ENCODE measurements around the gene ARHGAP18. TPM values are rescaled to one million over a fixed set of nuclear protein-coding genes. Genes with fewer than 3 reads are reported as not detected.

ARHGAP18 gene
- total RNA-seq, 2 donors from 2014 or later = 14.3 to 17.7 TPM

- H3K9ac ChIP-seq (ENCODE audit: extremely low read depth, low read length, poor library complexity, severe bottlenecking) = no peak overlapping the region
- H3K4me1 ChIP-seq (ENCODE audit: control insufficient read depth, insufficient read depth, low read length) = no peaks in the 10 kb centered on the region
- H3K4me3 ChIP-seq (ENCODE audit: low read length) = no peak overlapping the region
- Mint-ChIP-seq H3K36me3 (ENCODE audit: low read depth) (peaks cover 20% of the 10 kb centered on the region), H3K27ac (peak overlapping the region; percentile 28), H3K4me1 (peaks cover 9% of the 10 kb centered on the region), H3K27me3 (ENCODE audit: insufficient read depth) (no peaks in the 10 kb centered on the region), H3K9me3 (no peaks in the 10 kb centered on the region), H3K4me3 (no peak overlapping the region)
- no peak for DNase-seq
- WGBS, 2 experiments (ENCODE audit: insufficient coverage in 1 of 2, insufficient read length in 1 of 2) = 100% methylated on average over 1 of the region's 3 CpGs; no CpG with 5 or more reads in 1 of the 2 experiments
- no peaks in the 10 kb centered on the region for H3K36me3 ChIP-seq (ENCODE audit: control insufficient read depth, insufficient read depth, low read length)
- H3K27me3 ChIP-seq (ENCODE audit: control insufficient read depth, insufficient read depth, low read length, poor library complexity, severe bottlenecking) = no peaks in the 10 kb centered on the region
- H3K27ac ChIP-seq (ENCODE audit: low read depth, low read length) = no peak overlapping the region
- TF ChIP-seq CTCF (conservative IDR thresholded peaks at IDR 0.05) = no peak
- no peaks in the 10 kb centered on the region for H3K9me3 ChIP-seq (ENCODE audit: control insufficient read depth, low read length)
These were observed 78.9 kb downstream of the ARHGAP18 start for GRCh38 chr6:129631070-129631469.

- Mint-ChIP-seq H3K27ac (no peak overlapping the region), H3K27me3 (ENCODE audit: insufficient read depth) (no peaks in the 10 kb centered on the region), H3K4me1 (peaks cover 9% of the 10 kb centered on the region), H3K9me3 (no peaks in the 10 kb centered on the region), H3K36me3 (ENCODE audit: low read depth) (peaks cover 15% of the 10 kb centered on the region), H3K4me3 (no peak overlapping the region)
- TF ChIP-seq CTCF (conservative IDR thresholded peaks at IDR 0.05) = no peak
- Histone ChIP-seq H3K9me3 (ENCODE audit: control insufficient read depth, low read length) (no peaks in the 10 kb centered on the region), H3K36me3 (ENCODE audit: control insufficient read depth, insufficient read depth, low read length) (no peaks in the 10 kb centered on the region), H3K4me1 (ENCODE audit: control insufficient read depth, insufficient read depth, low read length) (no peaks in the 10 kb centered on the region), H3K27me3 (ENCODE audit: control insufficient read depth, insufficient read depth, low read length, poor library complexity, severe bottlenecking) (no peaks in the 10 kb centered on the region), H3K27ac (ENCODE audit: low read depth, low read length) (no peak overlapping the region), H3K4me3 (ENCODE audit: low read length) (no peak overlapping the region), H3K9ac (ENCODE audit: extremely low read depth, low read length, poor library complexity, severe bottlenecking) (no peak overlapping the region)
- DNase-seq = no peak
- WGBS, 2 experiments (ENCODE audit: insufficient coverage in 1 of 2, insufficient read length in 1 of 2) = 100% methylated on average over 1 of the region's 1 CpG; no CpG with 5 or more reads in 1 of the 2 experiments
These were observed 79.4 kb downstream of the ARHGAP18 start for GRCh38 chr6:129630596-129630995.

- no peak overlapping the region for H3K9ac ChIP-seq (ENCODE audit: extremely low read depth, low read length, poor library complexity, severe bottlenecking)
- Mint-ChIP-seq H3K27ac (no peak overlapping the region), H3K27me3 (ENCODE audit: insufficient read depth) (no peaks in the 10 kb centered on the region), H3K9me3 (no peaks in the 10 kb centered on the region), H3K36me3 (ENCODE audit: low read depth) (peaks cover 11% of the 10 kb centered on the region), H3K4me1 (peaks cover 9% of the 10 kb centered on the region), H3K4me3 (no peak overlapping the region)
- 91 to 100% methylated on average over 1 to 2 of the region's 2 CpGs for WGBS, 2 experiments (ENCODE audit: insufficient coverage in 1 of 2, insufficient read length in 1 of 2)
- no peak overlapping the region for H3K4me3 ChIP-seq (ENCODE audit: low read length)
- no peaks in the 10 kb centered on the region for H3K4me1 ChIP-seq (ENCODE audit: control insufficient read depth, insufficient read depth, low read length)
- TF ChIP-seq CTCF (conservative IDR thresholded peaks at IDR 0.05) = no peak
- H3K9me3 ChIP-seq (ENCODE audit: control insufficient read depth, low read length) = no peaks in the 10 kb centered on the region
- no peak for DNase-seq
- H3K27me3 ChIP-seq (ENCODE audit: control insufficient read depth, insufficient read depth, low read length, poor library complexity, severe bottlenecking) = no peaks in the 10 kb centered on the region
- no peak overlapping the region for H3K27ac ChIP-seq (ENCODE audit: low read depth, low read length)
- no peaks in the 10 kb centered on the region for H3K36me3 ChIP-seq (ENCODE audit: control insufficient read depth, insufficient read depth, low read length)
These were observed 81.7 kb downstream of the ARHGAP18 start for GRCh38 chr6:129628101-129628815.

Data from endodermal cell (in vitro differentiated cells).